GM19351 (cell line): ENCODE measurements around the gene CYP2A13.
"Not testable (repeated sequence)": the region's sequence is repeated elsewhere in the genome, so short reads cannot be mapped to it uniquely, and the experiment has no call there.

ENCODE experiments used
- ATAC-seq: cut with Tn5 transposase; IDR thresholded peaks from one replicate; pipeline ENCODE4 v1.9.1; 2021; ENCODE audit warnings: mild to moderate bottlenecking, moderate library complexity; ENCODE audit not compliant: unreplicated experiment

Gene CYP2A13, protein sequence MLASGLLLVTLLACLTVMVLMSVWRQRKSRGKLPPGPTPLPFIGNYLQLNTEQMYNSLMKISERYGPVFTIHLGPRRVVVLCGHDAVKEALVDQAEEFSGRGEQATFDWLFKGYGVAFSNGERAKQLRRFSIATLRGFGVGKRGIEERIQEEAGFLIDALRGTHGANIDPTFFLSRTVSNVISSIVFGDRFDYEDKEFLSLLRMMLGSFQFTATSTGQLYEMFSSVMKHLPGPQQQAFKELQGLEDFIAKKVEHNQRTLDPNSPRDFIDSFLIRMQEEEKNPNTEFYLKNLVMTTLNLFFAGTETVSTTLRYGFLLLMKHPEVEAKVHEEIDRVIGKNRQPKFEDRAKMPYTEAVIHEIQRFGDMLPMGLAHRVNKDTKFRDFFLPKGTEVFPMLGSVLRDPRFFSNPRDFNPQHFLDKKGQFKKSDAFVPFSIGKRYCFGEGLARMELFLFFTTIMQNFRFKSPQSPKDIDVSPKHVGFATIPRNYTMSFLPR

GRCh38 chr19:41088151-41088550 is at the start of gene CYP2A13:
Gene CYP2A13 (plus strand): TSS chr19:41088451. CDS start chr19:41088472, 21 bp downstream.
- ATAC-seq, result no peak

DNA sequence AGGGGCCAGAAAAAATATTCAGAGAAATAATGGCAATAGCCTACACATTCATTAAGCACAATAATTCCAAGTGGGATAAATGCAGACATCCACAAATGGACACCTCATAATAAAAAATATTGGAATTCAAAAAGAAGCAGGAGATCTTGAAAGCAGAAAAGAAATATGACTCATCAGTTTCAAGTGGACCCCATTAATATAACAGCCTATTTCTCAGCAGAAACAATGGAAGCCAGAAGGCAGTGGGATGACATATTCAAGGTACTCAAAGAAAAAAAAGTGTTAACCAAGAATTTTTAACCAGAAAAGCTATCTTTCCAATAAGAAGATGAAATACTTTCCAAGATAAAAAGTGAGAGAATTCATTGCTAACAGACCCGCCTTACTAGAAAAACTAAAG is 48.4 kb upstream of the CYP2A13 start:
- no peak for ATAC-seq

GRCh38 chr19:41045095-41045494 is 43.2 kb upstream of the CYP2A13 start:
- ATAC-seq, result not testable (repeated sequence)

DNA sequence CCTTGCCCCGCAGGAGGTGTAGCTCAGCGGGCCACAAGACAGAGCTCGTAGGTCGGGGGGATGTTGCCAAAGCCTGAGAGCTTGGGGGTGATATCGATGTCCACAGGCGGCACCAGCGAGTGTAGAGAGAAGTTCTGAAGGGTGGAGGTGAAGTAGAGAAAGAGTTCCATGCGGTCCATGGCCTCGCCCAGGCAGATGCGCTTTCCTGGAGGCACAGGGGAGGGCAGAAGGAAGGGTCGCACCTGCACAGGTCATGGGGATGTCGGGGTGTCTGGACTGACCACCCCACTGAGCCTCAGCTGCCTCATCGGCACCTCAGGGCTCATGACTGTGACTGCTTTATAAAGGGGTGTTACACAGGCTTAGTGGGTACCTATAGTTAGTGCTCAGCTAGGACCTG is 37.8 kb upstream of the CYP2A13 start:
- no peak for ATAC-seq

- not testable (repeated sequence) for ATAC-seq
Observed at GRCh38 chr19:41052162-41052561, 36.1 kb upstream of the CYP2A13 start.

GRCh38 chr19:41053331-41053730 is 34.9 kb upstream of the CYP2A13 start:
- ATAC-seq, result not testable (repeated sequence)

GRCh38 chr19:41064974-41065569 is 23.2 kb upstream of the CYP2A13 start:
- no peak for ATAC-seq

GRCh38 chr19:41076286-41076685 is 12.0 kb upstream of the CYP2A13 start:
- no peak for ATAC-seq

DNA sequence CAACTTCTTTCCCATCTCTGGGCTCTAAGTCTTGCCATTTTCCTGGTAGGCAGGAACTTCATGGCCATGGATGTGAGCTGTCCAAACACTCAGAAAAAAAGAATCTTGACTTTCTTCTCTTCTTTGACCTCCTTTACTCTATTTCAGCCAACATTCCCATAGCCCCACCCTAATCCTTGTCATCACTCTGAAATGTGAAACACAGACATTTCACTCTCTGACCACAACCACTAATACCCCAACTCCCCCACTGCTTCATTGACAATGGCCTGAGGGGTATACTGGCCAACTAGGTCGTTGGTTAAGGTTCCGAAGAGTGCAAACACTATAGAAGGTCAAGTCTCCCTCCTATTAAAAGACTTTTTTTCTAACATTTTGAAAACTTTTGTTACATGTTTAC is 4.7 kb upstream of the CYP2A13 start:
- no peak for ATAC-seq

DNA sequence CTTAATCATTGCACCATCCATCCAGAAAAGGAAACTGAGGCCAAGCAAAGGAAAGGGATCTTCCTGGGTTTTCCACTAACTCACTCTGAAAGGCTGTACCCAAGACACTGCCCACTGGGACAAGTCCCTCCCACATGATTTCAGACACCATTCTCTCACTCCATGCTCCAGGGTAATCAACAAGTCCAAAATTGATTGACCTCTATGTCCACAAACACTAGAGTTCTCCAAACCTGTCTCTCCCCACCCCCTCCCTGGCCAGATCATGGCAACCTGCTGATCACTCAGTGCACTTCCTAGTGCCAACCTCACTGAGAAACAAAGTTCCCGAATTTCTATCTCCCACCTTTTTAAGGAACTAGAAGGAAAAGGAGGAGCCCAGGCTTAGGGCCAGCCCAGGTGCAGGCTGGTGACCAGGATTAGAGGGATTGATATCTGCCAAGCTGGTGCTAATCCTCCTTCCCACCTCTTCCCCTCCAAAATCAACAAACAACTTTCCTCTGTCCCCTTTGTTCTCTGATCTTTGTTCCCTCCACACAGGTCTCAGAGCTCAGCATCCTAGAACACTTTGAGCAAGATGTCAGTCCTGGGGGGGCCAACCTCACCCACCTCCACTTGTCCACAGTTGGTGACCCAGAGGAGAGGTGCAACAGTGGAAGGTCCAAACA is 2.4 kb upstream of the CYP2A13 start:
- ATAC-seq, result no peak

DNA sequence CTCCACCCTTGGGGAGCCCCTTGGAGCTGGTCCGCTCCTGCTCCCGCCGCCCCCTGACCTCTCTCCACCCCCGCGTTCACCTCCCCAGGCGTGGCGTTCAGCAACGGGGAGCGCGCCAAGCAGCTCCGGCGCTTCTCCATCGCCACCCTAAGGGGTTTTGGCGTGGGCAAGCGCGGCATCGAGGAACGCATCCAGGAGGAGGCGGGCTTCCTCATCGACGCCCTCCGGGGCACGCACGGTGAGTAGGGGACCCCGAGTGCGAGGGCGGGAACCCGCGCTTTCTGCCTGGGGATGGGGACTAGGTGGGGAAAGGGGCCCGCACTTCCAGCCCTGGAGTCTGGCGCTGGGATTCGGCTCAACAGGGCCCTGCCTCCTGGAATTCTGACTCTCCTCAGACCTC is 1.7 kb downstream of the CYP2A13 start:
- no peak for ATAC-seq

- ATAC-seq, result no peak
Observed at GRCh38 chr19:41095703-41096102, 7.5 kb downstream of the CYP2A13 start.

- no peak for ATAC-seq
Observed at GRCh38 chr19:41096353-41096752, 8.1 kb downstream of the CYP2A13 start.

- ATAC-seq, result no peak
Observed at GRCh38 chr19:41097302-41097701, 9.1 kb downstream of the CYP2A13 start.

DNA sequence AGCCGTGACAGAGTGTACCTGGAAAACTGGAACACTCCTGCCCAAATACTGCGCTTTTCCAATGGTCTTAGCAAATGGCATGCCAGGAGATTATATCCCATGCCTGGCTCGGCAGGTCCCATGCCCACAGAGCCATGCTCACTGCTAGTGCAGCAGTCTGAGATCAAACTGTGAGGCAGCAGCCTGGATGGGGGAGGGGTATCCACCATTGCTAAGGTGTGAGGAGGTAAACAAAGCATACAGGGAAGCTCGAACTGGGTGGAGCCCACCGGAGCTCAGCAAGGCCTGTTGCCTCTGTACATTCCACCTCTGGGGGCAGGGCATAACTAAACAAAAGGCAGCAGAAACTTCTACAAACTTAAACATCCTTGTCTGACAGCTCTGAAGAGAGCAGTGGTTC is 10.5 kb downstream of the CYP2A13 start:
- no peak for ATAC-seq

- not testable (repeated sequence) for ATAC-seq
Observed at GRCh38 chr19:41102210-41102609, 14.0 kb downstream of the CYP2A13 start.

DNA sequence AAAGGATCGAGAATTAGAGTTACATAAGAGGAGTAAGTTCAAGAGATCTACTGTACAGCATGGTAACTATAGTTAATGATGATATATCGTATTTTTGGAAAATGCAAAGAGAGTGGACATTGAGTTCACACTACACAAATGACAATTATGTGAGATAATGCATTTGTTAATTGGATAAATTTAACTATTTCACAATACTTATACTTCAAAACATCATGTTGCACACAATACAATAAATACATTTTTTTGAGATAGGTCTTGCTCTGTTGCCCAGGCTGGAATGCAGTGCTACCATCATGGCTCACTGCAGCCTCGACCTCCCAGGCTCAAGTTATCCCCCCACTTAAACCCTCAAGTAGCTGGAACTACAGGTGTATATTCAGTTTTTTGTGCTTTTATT is 17.9 kb downstream of the CYP2A13 start:
- no peak for ATAC-seq

DNA sequence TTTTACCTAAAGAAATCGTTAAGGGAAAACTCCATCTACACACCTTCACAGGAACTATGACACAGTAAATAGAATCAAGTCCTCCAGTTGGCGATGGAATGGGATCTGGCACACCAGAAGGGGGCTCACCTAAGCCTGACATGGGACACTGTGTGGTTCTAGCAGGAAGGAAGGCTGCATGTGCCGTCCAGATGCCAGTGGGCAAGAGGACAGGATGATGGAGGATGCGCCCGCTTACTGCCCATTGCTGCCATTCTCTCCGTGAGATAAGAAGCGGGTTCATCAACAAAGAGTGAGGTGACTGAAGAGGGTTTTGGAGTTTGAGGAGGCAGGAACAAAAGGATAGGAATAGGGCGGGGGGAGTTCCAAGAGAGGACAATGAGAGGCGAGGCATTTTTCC is 23.0 kb downstream of the CYP2A13 start:
- no peak for ATAC-seq

GRCh38 chr19:41111750-41112295 is 23.6 kb downstream of the CYP2A13 start:
- ATAC-seq, result no peak

- ATAC-seq, result no peak
Observed at GRCh38 chr19:41112728-41113290, 24.6 kb downstream of the CYP2A13 start.

DNA sequence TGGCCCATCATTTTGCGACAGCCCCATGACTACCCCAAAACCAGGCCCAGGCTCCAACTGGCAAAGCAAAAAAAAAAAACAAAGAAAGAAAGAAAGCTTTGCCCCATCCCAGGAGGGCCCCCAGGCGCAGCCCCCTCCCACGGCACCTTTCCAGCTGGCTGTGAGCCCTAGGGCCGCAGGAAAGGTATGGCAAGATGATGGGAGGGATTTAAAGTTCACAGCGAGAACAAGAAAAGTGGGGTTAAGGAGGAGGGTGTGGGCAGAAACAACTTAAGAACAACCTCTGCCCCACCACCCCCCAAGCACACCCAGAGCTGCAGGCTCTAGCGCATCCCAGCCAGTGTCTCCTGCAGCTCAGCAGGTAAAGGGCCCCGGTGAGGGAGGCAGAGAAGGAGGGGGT is 25.9 kb downstream of the CYP2A13 start, which contains the start of gene CYP2F1:
TSS of gene CYP2F1 (plus strand) at position 301 of the 400 bp plus-strand sequence. CDS start 1,757 bp downstream, outside the sequence.
- no peak for ATAC-seq
